CD14-positive monocyte (primary cell): ENCODE data around the gene HEPN1. TPM values are rescaled to one million over a fixed set of nuclear protein-coding genes. Genes with fewer than 3 reads are reported as not detected.

Experiments used
- DNase-seq, 3 donors: peaks; one replicate each; pipeline ENCODE4 v3.0.0-alpha.2; 2011 to 2022
- H2AFZ ChIP-seq: 2 replicates; pipeline ENCODE4 v1.6.0; 2012; ENCODE audit warnings: mild to moderate bottlenecking, low read depth, low read length, inconsistent platforms; ENCODE audit not compliant: insufficient read depth, poor library complexity, severe bottlenecking
- H3K27ac ChIP-seq, 2 donors: 1 replicate in 1 of 2; 2 replicates in 1 of 2; pipeline ENCODE4 v1.5.1; 2012 to 2013; ENCODE audit warnings: low read length in 2 of 2, control low read depth in 1 of 2, inconsistent platforms in 1 of 2, low read depth in 1 of 2, mild to moderate bottlenecking in 1 of 2
- H3K27me3 ChIP-seq, 2 donors: one replicate each; pipeline versions ENCODE4 v1.6.0 to v1.6.1; 2011 to 2013; ENCODE audit warnings: low read length in 2 of 2; ENCODE audit not compliant: control insufficient read depth in 2 of 2, insufficient read depth in 2 of 2
- H3K36me3 ChIP-seq, 2 donors: replicated peaks in 1 of 2; 1 replicate in 1 of 2; 2 replicates in 1 of 2; pipeline versions ENCODE4 v1.5.1 to v1.6.1; 2012 to 2013; ENCODE audit warnings: low read length in 2 of 2, control low read depth in 1 of 2, inconsistent platforms in 1 of 2, mild to moderate bottlenecking in 1 of 2; ENCODE audit not compliant: insufficient read depth in 2 of 2, control insufficient read depth in 1 of 2
- H3K4me1 ChIP-seq, 2 donors: 1 replicate in 1 of 2; 2 replicates in 1 of 2; pipeline versions ENCODE4 v1.5.1 to v1.6.1; 2012 to 2013; ENCODE audit warnings: low read length in 2 of 2, control low read depth in 1 of 2, inconsistent platforms in 1 of 2, mild to moderate bottlenecking in 1 of 2, moderate library complexity in 1 of 2; ENCODE audit not compliant: insufficient read depth in 2 of 2, control insufficient read depth in 1 of 2
- H3K4me2 ChIP-seq: replicated peaks from 2 replicates; pipeline ENCODE3; 2012; ENCODE audit warnings: low read length, moderate library complexity, mild to moderate bottlenecking; ENCODE audit not compliant: poor library complexity, severe bottlenecking; ENCODE audit errors: extremely low read depth
- H3K4me3 ChIP-seq, 3 experiments: fragments of 200-600 bp in 1 of 3; sonication (generic) in 1 of 3; replicated peaks in 1 of 3; 1 replicate in 2 of 3; 2 replicates in 1 of 3; pipeline ENCODE4 v1.5.1; 2011 to 2013; ENCODE audit warnings: low read length in 3 of 3, mild to moderate bottlenecking in 3 of 3, control low read depth in 2 of 3, low read depth in 2 of 3, inconsistent platforms in 1 of 3, moderate library complexity in 1 of 3
- H3K79me2 ChIP-seq: 2 replicates; pipeline ENCODE4 v1.6.0; 2012; ENCODE audit warnings: mild to moderate bottlenecking, control low read depth, inconsistent platforms, low read length, moderate library complexity; ENCODE audit not compliant: insufficient read depth
- H3K9ac ChIP-seq: 2 replicates; pipeline ENCODE4 v1.6.0; 2017; ENCODE audit warnings: low read length, mild to moderate bottlenecking; ENCODE audit not compliant: insufficient read depth, poor library complexity, severe bottlenecking
- H3K9me3 ChIP-seq, 2 donors: replicated peaks in 1 of 2; 1 replicate in 1 of 2; 2 replicates in 1 of 2; pipeline versions ENCODE4 v1.5.1 to v1.6.1; 2012 to 2013; ENCODE audit warnings: low read length in 2 of 2, control low read depth in 1 of 2; ENCODE audit not compliant: control insufficient read depth in 1 of 2, insufficient read depth in 1 of 2
- H4K20me1 ChIP-seq: 2 replicates; pipeline ENCODE4 v1.6.0; 2012; ENCODE audit warnings: mild to moderate bottlenecking, low read length, control low read depth, moderate library complexity; ENCODE audit not compliant: insufficient read depth
- H3K27ac Mint-ChIP-seq, 7 donors: one replicate each; pipeline ENCODE4 v1.8.0; 2020; ENCODE audit warnings: mild to moderate bottlenecking in 7 of 7, mixed read lengths in 7 of 7, moderate library complexity in 6 of 7, inconsistent platforms in 2 of 7
- H3K27me3 Mint-ChIP-seq, 3 donors: one replicate each; pipeline ENCODE4 v1.8.0; 2021 to 2022; ENCODE audit warnings: low read depth in 3 of 3, mild to moderate bottlenecking in 3 of 3, mixed read lengths in 3 of 3, moderate library complexity in 3 of 3, inconsistent platforms in 1 of 3
- H3K36me3 Mint-ChIP-seq, 2 donors: one replicate each; pipeline ENCODE4 v1.8.0; 2020; ENCODE audit warnings: mixed read lengths in 2 of 2, inconsistent platforms in 1 of 2, mild to moderate bottlenecking in 1 of 2
- H3K4me1 Mint-ChIP-seq: one replicate; pipeline ENCODE4 v1.8.0; 2020; ENCODE audit warnings: mild to moderate bottlenecking, mixed read lengths
- H3K4me3 Mint-ChIP-seq, 2 donors: one replicate each; pipeline ENCODE4 v1.8.0; 2020; ENCODE audit warnings: mild to moderate bottlenecking in 2 of 2, mixed read lengths in 2 of 2, moderate library complexity in 1 of 2
- H3K9me3 Mint-ChIP-seq, 7 donors: one replicate each; pipeline ENCODE4 v1.8.0; 2020 to 2022; ENCODE audit warnings: mixed read lengths in 7 of 7, mild to moderate bottlenecking in 6 of 7, moderate library complexity in 6 of 7, inconsistent platforms in 2 of 7
- WGBS: methylation state at CpG from one replicate; pipeline ENCODE4 v1.1.5; 2013; ENCODE audit warnings: missing lambda C conversion rate; ENCODE audit not compliant: insufficient coverage; 5-methylcytosine and 5-hydroxymethylcytosine counted together
- intact Hi-C, 2 donors: fragments of 100-400 bp; cut with micrococcal nuclease; formaldehyde crosslinking; loops; one replicate each; pipeline versions ENCODE4 v1.15.0 to v1.15.1; 2023
- polyA plus RNA-seq, 3 donors: library from polyadenylated mRNA; depleted of rRNA in 1 of 3; unstranded in 2 of 3; stranded (reverse) in 1 of 3; fragments of 300-500 nt in 2 of 3; fragments of >200 nt in 1 of 3; fragmentation: Illumina TruSeq in 2 of 3; gene quantifications; 1 replicate in 2 of 3; 2 replicates in 1 of 3; pipeline ENCODE4 v1.2.3, GENCODE V29; 2012 to 2021
- TF ChIP-seq, protein P1 (sequence below): fragments of 200-600 bp; IDR thresholded peaks from one replicate; pipeline ENCODE4 v1.8.0; 2022; ENCODE audit warnings: antibody characterized with exemption, mild to moderate bottlenecking

The HEPN1 gene
- polyA plus RNA-seq, 3 donors: not detected

DNA sequence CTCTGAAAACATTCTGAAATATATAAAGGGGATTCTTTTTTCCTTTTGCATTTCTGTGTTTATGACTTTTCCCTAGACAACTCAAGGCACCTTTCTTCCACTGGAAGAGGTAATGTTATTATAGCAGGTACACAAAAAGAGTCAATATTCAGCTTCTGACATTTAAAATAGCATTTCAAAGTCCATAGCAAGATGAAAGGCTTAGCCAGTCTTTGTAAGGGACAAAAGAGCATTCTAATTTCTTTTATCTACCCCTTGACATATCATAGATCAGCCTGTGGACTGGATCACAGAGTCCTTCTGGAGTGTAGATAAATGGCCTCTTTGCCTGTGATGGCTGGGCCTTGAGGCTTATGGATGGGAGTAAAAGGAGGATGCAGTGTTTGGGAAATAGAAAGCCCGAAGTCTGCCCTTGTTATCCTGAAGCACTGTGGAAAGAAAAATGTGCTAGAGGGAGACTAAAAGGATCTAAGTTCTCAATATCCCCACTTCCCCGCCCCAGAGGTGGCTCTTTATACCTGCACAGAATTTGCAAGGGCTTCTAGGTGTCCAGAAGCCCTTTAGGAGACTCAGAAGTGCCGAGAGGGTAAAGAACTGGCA is 18.4 kb downstream of the HEPN1 start:
- Histone ChIP-seq H3K9ac (no peak overlapping the region), H3K9me3 (peaks cover 0 to 5% of the 10 kb centered on the region in 2 donors), H3K4me1 (no peaks in the 10 kb centered on the region), H3K4me3 (no peak overlapping the region), H2AFZ (no peak overlapping the region), H3K4me2 (no peak overlapping the region), H3K36me3 (no peaks in the 10 kb centered on the region), H4K20me1 (no peaks in the 10 kb centered on the region), H3K27me3 (peaks cover 0 to 2% of the 10 kb centered on the region in 2 donors), H3K27ac (no peak overlapping the region), H3K79me2 (no peaks in the 10 kb centered on the region)
- H3K9me3 Mint-ChIP-seq: peaks cover 2 to 13% (median 5%) of the 10 kb centered on the region in 7 donors
- H3K27ac Mint-ChIP-seq: no peak overlapping the region
- DNase-seq: no peak
- no peaks in the 10 kb centered on the region for H3K36me3 Mint-ChIP-seq
- TF ChIP-seq, protein P1, sequence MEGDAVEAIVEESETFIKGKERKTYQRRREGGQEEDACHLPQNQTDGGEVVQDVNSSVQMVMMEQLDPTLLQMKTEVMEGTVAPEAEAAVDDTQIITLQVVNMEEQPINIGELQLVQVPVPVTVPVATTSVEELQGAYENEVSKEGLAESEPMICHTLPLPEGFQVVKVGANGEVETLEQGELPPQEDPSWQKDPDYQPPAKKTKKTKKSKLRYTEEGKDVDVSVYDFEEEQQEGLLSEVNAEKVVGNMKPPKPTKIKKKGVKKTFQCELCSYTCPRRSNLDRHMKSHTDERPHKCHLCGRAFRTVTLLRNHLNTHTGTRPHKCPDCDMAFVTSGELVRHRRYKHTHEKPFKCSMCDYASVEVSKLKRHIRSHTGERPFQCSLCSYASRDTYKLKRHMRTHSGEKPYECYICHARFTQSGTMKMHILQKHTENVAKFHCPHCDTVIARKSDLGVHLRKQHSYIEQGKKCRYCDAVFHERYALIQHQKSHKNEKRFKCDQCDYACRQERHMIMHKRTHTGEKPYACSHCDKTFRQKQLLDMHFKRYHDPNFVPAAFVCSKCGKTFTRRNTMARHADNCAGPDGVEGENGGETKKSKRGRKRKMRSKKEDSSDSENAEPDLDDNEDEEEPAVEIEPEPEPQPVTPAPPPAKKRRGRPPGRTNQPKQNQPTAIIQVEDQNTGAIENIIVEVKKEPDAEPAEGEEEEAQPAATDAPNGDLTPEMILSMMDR: no peak
- no peaks in the 10 kb centered on the region for H3K4me1 Mint-ChIP-seq
- WGBS: 40% methylated on average over 1 of the region's 3 CpGs
- peaks cover 2 to 8% (median 5%) of the 10 kb centered on the region in 3 donors for H3K27me3 Mint-ChIP-seq
- intact Hi-C loops: no loop called here
- no peak overlapping the region for H3K4me3 Mint-ChIP-seq

GRCh38 chr11:124938206-124938765 is 19.2 kb downstream of the HEPN1 start:
- Histone ChIP-seq H3K4me1 (no peaks in the 10 kb centered on the region), H3K27ac (no peak overlapping the region), H3K79me2 (no peaks in the 10 kb centered on the region), H3K4me2 (no peak overlapping the region), H3K27me3 (peaks cover 0 to 2% of the 10 kb centered on the region in 2 donors), H3K9ac (no peak overlapping the region), H2AFZ (no peak overlapping the region), H3K9me3 (peaks cover 0 to 5% of the 10 kb centered on the region in 2 donors), H3K36me3 (no peaks in the 10 kb centered on the region), H3K4me3 (no peak overlapping the region), H4K20me1 (no peaks in the 10 kb centered on the region)
- intact Hi-C loops: no loop called here
- Mint-ChIP-seq H3K27ac (peak overlapping the region in 1 of 7 donors; percentile 26), H3K9me3 (peaks cover 2 to 13% (median 5%) of the 10 kb centered on the region in 7 donors), H3K36me3 (no peaks in the 10 kb centered on the region), H3K27me3 (peaks cover 2 to 8% (median 6%) of the 10 kb centered on the region in 3 donors), H3K4me3 (no peak overlapping the region), H3K4me1 (no peaks in the 10 kb centered on the region)
- WGBS: 100% methylated on average over 2 of the region's 6 CpGs
- TF ChIP-seq, protein P1: no peak
- no peak for DNase-seq
